GM19455 (cell line): ENCODE measurements around the gene SMPD2.

ENCODE experiments used
- ATAC-seq: cut with Tn5 transposase; IDR thresholded peaks from one replicate; pipeline ENCODE4 v1.9.1; 2021; ENCODE audit not compliant: unreplicated experiment

Gene SMPD2

DNA sequence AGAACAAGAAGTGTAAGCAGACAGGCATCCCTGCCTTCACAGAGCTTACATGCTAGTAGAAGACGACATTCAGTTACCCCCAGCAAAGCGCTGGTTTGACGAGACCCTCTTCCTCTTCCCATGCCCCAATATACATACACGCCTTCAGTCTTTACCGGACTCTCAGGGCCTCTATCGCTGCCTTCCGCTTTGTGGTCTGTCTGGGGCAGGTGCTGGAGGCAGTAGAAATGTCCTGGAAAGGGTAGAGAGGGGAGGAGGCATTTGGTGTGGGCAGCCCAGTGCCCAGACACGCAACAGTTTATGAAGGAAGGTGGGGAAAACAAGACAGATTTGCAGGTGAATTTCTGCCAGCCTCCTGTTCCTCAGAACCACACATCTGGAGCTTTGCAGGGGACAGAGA lies 6.0 kb downstream of the SMPD2 start:
- ATAC-seq = no peak

DNA sequence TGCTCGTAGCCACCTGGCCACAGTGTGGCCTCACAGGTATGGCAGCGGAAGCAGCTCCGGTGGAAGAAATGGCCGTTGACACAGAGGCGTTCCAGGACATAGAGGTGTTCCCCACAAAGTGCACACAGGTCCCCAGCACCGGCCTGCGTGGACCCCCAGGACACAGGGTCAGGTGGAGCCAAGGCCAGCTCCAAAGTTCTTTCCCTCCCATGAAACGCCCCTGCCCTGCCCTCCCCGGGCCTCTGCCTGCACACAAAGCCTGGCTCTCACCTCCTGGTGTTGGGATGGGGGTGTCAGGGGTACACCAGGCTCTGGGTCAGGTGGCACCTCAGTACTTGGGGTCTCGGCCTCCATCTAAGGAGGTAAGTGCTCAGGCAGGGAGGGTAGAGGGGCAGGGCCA lies 6.6 kb downstream of the SMPD2 start:
- no peak for ATAC-seq

DNA sequence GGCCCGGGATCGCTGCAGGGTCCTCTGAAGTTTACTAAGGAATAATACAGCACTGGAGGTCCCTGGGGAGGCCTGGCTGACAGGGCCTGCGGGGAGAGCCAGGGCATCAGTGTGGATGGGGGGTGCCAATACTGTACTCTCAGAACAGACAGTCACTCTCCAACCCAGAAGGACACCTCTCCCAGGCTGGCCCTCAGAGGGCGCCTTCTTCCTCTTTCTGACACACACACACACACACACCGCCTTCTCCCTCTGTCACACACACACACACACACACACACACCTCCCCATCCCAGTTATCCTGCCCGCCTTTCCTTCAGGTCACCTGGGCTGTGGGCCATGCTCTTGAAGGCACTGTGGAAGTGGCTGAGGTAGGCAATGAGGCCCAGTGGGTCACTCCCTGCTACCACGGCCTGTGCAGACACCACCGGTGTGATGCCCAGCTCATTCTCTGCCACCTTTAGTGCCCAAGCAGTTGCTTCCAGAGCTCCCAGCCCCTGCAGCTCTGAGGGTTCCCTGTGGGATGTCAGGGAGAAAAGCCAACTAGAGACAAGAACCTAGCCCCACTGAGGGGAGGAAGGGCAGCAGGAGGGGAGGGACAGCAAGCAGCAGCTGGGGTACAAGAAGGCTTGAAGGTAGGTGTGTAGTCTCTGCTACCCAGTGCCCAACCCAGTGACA lies 7.5 kb downstream of the SMPD2 start:
- ATAC-seq = no peak

DNA sequence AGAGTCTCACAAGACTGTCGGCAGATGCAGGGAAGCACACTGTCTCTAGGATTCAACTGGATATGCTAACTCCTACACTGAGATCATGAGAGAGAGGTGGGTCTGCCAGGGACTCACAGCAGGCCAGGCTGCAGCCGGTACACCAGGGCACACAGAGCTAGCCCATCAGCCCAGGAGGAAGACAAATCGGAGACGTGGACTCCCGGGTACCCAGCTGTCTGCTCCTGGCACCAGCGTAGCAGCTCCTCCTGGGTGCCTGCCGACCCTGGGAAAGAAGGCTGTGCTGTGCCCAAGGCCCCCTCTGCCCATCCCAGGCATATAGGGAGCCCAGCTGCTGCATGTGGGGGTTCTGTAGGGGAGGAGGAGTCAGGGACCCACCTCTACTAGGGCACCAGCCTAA lies 8.1 kb downstream of the SMPD2 start:
- no peak for ATAC-seq

DNA sequence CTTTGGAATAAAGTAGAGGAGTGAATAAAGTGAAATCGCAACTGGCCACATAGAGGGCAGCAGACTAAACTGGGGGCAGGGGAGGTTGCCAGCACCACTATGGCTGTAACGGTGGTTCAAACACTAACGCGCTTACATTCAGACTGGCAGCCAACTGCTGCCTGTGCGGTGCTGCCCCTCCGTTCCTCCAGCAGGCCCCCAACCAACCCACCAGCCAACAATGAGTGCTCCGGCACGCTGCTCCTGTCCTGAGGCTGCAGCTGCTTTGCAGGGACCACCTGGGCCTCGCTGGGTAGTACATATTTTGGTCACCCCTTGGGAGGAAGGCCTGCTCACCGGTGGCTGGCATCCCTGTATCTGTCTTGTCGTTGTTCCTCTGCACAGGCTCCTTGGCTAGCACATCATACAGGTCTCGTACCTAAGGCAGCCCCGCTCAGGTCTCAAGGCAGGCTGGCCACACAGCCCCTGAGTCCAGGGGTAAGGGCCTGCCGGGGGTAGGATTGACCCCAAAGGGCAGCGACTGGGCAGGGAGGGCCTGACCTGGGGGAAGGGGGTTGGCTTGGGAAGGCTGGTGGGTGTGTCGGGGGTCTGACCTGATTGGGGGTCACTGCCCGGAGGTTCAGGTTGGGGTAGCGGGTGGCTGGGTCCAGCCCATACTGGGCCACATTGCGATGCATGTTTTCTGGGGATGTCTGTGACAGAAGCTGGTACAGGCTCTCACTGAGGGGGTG lies 8.7 kb downstream of the SMPD2 start:
- ATAC-seq = no peak

DNA sequence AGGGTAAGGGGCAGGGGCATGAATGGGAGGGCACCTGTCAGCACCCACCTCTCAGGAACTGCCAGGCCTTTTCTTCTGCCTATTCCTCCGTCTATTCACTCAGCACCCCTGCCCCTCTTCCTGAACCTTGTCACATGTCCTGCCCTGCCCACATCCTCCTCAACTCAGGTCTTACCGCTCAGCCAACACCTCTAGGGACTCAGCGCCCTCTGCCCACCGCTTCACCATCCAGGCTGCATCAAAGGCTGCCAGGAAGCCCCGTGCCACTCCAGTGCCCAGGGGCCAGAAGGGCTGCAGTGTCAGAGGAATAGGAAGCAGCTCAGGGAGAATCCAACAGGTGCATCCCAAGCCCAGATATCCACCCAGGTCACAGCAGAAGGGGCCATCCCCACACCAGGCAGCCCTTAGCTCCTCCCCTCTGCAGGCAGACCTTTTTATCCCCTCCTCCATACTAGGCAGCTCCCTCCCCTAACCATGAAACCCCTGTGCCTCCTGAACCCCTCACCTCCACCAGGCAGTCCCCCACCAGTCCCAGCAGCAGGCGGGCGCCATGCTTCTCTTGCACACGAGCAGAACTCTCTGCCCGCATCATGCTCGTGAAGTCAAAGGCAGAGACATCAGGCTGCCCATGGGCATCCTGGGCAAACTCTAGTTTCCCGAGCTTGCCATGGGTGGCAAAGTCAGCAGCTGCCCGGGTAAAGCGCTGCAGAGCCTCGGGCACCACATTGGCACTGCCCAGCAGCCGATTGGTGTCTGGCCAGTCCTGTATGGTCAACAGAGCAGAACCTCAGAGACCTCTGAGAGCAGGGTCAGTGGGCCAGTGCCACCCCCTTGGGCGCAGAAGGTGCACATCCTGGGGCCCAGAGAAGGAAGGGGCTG lies 9.5 kb downstream of the SMPD2 start:
- ATAC-seq = no peak

DNA sequence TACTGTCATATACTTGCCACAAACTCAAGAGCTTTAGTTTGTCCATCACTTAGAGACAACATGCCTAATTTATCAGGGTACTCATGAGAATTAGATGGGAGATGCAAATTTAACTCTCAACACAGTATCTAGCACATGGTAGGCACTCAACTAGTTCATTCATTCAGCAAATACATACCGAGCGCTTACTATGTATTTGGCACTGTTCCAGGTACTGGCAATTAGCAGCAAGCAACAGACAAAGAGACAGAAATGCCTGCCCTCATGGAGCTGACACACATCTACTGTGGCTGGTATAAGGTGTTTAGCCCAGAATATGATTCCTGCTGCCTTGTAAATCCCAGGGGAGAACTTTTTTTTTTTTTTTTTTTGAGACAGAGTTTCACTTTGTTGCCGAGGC lies 10.3 kb downstream of the SMPD2 start:
- ATAC-seq = no peak

DNA sequence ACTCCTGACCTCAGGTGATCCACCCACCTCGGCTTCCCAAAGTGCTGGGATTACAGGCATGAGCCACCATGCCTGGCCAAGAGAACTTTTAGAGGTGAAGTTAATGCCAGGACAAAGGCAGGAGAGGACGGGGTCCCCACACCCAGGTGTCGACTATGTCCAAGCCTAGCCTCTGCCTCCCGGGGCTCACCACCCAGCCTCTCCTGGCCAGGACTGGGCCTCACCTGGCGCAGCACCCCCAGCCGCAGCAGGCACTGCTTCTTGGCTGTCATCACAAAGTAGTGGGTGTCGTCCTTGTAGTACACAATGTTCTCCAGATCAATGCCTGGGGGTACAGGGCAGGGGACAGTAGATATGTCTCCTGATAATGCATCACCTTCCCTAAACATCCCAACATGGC lies 10.9 kb downstream of the SMPD2 start:
- ATAC-seq = no peak

DNA sequence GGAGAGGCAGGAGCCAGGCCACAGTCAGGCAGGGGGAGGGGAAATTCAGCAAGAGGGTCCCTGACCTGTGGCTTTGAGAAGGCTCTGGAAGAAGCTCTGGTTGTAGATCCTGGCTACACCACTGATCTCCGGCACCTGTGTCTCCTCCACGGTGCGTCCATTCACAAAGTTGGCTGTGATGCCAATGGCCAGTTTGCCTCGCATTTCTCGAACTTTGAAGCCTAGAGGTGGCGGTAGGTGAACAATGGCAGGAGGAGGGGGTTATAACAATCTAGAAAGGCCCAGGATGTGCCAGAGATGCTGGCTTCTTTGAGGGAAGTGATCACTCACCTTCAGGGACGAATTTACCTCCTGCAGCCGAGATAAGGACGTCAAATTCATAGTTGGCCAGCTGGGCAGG lies 11.7 kb downstream of the SMPD2 start:
- no peak for ATAC-seq

DNA sequence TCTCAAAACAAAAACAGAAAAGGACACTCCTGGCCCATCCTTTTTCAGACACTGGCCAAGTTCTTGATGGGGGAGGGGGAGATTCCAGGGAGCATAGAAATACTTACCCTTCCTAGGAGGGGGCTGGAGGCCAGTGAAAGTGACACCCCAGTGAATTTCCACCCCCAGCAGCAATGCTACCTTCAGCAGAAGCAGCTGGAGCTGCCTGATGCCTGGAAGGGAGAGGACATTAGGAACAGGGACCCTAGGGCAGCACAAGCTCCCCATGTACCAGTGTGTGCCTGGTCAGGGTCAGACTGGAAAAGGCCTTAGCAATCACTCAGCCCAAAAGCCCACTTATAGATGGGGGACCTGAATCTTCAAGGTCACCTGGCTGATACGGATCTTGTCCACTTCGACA lies 12.6 kb downstream of the SMPD2 start:
- no peak for ATAC-seq

DNA sequence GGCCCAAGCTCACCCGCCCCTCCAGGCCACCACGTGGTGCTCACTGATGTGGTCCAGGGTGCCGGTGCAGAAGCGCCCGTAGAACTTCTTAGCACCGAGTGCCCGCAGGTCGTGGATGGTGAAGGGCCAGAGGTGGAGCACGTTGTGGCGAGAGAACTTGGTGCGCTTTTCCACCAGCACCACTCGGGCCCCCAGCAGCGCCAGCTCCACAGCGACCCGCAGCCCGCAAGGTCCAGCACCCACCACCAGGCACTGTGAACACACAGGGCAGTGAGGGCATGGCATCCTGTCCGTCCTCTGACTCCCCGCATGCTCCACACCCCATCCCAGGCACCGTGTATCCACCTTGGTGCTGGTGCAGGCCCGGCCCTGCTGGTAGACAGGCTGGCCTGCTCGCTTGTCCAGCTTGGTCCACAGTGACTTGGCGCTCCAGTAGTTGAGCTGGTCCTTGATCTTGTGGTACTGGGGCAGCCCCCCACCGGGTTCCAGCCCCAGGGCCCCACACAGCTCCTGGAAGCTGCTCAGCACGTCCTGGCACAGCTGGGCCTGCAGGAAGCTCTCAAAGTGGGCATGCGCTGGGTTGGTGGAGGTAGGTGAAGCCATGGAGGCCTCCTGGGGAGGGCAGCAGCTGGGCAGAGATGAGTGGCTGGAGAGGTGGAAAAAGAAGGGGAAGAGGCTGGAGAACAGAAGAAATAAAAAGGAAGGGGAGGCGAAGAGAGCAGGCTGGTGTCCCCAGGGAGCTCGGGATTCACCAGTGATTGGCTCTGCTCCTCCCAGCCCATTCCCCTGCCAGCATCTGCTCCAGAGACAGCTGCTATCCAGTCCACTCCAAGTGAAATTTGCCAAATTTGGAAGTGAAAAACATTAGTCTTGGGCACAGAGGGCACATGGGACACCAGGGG lies 13.3 kb downstream of the SMPD2 start:
- ATAC-seq = no peak

DNA sequence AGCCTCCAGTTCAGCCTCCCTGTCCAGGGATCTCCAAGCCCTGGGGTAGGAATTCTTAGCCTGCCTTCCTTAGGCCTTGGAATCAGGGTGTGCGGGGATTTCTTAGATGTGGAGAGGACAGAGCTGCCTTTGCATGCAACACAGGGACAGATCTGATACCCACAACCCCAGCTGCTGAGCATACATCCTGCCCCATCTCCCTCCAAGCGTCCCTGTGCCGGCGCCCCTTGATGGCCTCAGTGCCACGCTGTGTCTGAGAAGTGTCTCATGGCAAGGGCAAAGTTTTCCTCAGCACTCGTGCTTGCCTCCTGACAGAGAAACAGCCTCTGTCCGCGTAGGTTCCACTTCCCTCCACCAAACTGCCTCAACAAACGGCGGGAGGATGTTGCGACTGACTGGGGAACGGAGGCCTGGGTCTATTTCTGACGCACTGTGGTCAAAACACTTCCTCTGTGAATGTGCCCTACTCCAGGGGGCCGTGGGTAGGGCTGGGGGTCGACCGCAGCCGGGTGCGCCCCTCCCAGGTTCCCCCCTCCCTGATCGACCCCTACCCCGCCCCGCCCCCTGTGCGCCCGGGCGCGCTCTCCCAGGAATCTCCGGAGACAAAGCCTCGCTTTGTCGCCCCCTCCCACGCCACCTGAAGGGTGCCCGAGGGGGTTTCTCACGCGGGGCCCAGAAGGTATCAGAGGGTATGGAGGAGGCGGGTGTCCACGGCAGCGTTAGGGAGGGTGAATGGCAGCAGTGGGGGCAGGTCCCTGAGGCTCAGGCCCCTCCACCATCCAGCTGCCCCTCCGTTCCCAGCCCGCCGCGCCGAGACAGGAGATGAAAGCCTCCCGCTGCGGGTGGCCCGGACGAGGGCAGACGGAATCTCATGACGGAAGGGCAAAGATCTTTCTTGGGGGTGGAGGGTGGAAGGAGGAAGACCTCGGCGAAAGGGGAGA lies 14.2 kb downstream of the SMPD2 start:
- peak; percentile 28 for ATAC-seq

DNA sequence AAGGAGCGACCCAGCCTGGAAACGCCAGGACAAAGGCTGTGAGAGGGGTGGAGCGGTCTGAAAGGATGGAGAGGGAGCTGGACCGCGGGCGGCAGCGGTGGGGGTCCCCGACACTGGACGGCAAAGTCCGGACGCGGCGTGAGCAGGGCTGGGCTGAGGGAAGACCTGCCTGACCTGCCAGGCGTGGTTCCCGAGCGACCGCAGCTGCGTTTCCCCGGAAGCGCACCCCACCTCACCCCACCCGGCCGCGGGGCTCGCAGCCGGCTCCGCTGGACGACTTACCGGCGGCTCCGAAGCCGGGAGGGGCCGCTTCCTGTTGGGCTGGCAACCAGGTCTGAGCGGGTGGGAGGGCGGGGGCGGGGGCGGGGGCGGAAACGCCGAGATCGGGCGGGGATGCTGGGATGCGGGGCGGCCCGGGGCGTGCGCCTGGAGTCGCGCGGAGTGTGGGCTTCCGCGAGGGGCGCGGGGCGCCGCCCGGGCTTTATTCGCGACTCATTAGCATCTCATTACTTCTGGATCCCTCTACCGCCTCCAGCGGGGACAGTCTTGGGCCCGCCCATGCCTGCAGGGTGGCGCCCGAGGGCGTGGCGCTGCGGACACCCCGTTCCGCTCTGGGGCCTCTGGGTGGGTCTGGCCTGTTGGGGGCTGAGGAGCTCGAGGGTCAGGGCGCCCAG lies 15.1 kb downstream of the SMPD2 start, which contains the start of gene MICAL1:
Gene MICAL1 (minus strand): TSS at position 336 of the 674 bp plus-strand sequence. CDS start 1,576 bp downstream, outside the sequence.
- ATAC-seq = peak; percentile 65

DNA sequence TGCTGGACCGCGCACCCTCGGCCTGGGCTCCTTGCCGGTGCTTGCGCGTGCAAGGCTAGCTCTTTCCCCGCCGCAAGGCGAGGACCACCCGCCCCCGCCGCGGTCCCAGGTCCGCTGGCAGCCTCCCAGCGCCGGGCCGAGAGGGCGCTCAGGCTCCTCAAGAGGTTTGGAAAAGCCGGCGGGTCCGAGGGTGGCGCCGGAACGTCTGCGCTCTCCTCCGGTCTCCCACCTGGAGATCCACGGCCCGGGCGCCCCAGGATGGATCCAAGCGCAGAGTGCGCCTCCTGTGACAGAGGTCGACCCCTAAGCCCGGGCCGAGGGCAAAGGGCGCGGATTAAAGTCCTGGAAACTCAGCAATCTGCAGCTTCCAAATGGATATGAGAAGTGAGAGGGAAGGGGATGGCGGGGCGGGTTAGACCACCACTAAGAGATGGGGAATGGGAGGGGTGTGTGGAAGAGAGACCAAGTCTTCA lies 15.6 kb downstream of the SMPD2 start:
- peak; percentile 12 for ATAC-seq

DNA sequence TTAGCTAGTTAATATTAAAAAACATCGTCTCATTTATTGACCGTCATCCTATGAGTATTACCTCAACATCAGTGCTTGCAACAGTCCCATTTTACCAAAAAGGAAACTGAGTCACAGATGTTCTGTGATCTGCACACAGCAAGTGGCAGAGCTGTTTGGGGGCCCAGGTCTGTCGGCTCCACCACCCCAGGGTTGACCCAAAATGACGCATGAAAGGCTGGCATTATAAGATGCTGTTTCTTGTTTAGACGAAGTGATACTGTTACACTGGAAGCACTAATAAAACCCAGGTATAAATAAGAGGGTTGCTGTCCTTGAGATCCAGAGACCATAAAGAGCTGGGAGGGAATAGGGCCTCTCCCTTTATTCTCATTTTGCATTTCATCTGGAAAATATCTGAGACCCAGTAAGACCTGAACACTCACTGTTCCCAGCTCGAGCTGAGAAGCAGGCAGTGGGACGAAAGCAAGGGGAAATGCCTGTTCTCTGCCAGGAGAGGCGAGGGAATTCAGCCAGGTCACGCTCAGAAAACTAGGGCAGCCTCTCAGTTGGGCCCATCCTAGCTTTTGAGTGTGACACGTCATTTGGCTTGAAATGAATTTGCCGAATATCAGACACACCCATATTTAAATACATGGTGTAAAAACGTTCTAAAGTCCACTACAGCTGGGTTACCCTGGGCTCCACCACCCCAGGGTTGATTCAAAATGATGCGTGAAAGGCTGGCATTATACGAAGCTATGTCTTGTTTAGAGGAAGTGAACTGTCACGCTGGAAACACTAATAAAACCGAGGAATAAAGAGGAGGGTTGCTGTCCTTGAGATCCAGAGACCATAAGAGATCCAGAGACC lies 16.4 kb downstream of the SMPD2 start:
- ATAC-seq = no peak

DNA sequence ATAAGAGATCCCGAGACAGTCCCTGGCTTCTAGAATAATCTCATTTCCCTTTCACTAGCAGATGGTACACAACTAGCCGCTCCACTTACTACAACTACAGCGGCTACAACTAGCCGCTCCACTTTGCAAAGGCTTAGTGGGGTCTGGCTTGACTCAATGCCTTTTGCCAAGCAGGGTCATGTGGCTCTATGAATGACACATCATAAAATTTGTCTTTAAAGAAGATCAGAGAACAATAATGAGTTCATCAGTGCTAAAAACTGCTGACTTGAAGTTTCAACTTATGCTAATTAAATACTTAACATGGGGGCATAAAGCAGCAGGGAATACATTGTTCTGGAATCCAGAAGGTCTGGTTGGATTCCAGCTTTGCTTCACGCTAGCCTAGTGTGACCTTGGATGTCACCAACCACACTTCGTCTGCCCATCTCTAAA lies 17.1 kb downstream of the SMPD2 start:
- ATAC-seq = no peak

DNA sequence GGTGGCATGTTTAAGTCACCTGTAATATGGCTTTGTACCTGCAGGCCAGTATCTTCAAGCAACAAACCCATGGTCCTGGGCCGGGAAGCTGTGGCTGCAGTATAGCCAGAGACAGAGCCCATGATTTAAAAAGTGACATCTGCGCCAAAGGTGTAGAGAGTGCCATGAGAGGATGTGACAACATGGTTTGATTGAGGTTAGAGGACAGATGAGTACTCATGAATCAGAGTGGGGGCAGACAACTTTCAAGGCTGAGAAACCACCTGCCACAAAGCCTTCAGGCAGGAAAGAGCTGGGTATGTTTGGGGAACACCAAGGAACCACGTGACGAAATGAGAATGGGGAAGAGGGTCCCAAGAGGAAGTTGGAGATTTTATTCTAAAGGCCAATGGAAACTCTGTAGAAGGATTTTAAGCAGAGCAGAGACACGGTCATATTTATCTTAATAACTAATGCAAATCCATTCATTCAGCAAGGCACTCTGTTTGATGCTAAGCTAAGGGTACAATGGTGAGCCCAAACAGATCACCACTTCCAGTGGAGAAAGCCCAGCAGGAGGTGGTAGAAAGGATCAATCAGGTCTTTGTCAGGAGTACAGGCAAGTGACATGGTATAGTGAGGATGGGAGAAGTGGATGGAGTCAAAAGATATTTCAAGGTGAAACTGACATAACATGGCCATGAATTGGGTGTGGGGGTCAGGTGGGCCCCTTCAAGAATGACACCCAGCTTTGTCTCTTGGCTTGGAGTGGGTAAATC lies 18.4 kb downstream of the SMPD2 start:
- ATAC-seq = no peak
